Smooth muscle cell (in vitro differentiated cells): ENCODE results near the gene RBM33. TPM values are rescaled to one million over a fixed set of nuclear protein-coding genes. Genes with fewer than 3 reads are reported as not detected.
"Not testable (repeated sequence)": the region's sequence is repeated elsewhere in the genome, so short reads cannot be mapped to it uniquely, and the experiment has no call there.

ENCODE experiments used
- DNase-seq: peaks from one replicate; lab custom pipeline; 2025; ENCODE audit not compliant: unreplicated experiment; lab: John Stamatoyannopoulos, UW
- H2AFZ ChIP-seq: fragments of 200-600 bp; sonication (generic); 2 replicates; pipeline ENCODE4 v1.6.0; 2016; ENCODE audit warnings: antibody characterized with exemption, low read depth, mild to moderate bottlenecking
- H3F3A ChIP-seq: fragments of 200-600 bp; sonication (generic); 2 replicates; pipeline ENCODE4 v1.6.0; 2017; ENCODE audit warnings: antibody characterized with exemption, low read depth
- H3K27ac ChIP-seq: fragments of 200-600 bp; sonication (generic); 2 replicates; pipeline ENCODE4 v1.5.1; 2016; ENCODE audit warnings: low read depth, mild to moderate bottlenecking
- H3K27me3 ChIP-seq: fragments of 200-600 bp; sonication (generic); 2 replicates; pipeline ENCODE4 v1.6.1; 2016; ENCODE audit warnings: low read depth, mild to moderate bottlenecking
- H3K36me3 ChIP-seq: fragments of 200-600 bp; sonication (generic); 2 replicates; pipeline ENCODE4 v1.5.1; 2016; ENCODE audit warnings: low read depth
- H3K4me1 ChIP-seq: fragments of 200-600 bp; sonication (generic); 2 replicates; pipeline ENCODE4 v1.5.1; 2016; ENCODE audit warnings: low read depth
- H3K4me2 ChIP-seq: fragments of 200-600 bp; sonication (generic); 2 replicates; pipeline ENCODE4 v1.6.0; 2016; ENCODE audit warnings: mild to moderate bottlenecking
- H3K4me3 ChIP-seq: fragments of 200-600 bp; sonication (generic); 2 replicates; pipeline ENCODE4 v1.5.1; 2016; ENCODE audit warnings: mild to moderate bottlenecking
- H3K79me2 ChIP-seq: fragments of 200-600 bp; sonication (generic); 2 replicates; pipeline ENCODE4 v1.6.0; 2016; ENCODE audit warnings: low read depth, mild to moderate bottlenecking
- H3K9ac ChIP-seq: fragments of 200-600 bp; sonication (generic); 2 replicates; pipeline ENCODE4 v1.6.0; 2016; ENCODE audit warnings: low read depth
- H3K9me3 ChIP-seq: fragments of 200-600 bp; sonication (generic); replicated peaks from 2 replicates; pipeline ENCODE4 v1.5.1; 2016; ENCODE audit warnings: low read depth
- H4K20me1 ChIP-seq: fragments of 200-600 bp; sonication (generic); 2 replicates; pipeline ENCODE4 v1.6.0; 2016; ENCODE audit warnings: low read depth
- WGBS: methylation state at CpG from one replicate; pipeline ENCODE4 v1.1.7; 2016; ENCODE audit warnings: low lambda C conversion rate; 5-methylcytosine and 5-hydroxymethylcytosine counted together
- polyA plus RNA-seq: library from polyadenylated mRNA; unstranded; fragments of >200 nt; fragmentation: Nextera tagmentation; extraction: Ambion mirVana; gene quantifications from 2 replicates; pipeline ENCODE4 v1.2.1, GENCODE V29; 2016
- total RNA-seq: library from RNA; depleted of rRNA; stranded (reverse); fragments of >200 nt; gene quantifications from 2 replicates; pipeline ENCODE4 v1.2.3, GENCODE V29; 2014
- TF ChIP-seq, protein P1 (sequence below): fragments of 200-600 bp; sonication (generic); IDR thresholded peaks from 2 replicates; pipeline ENCODE4 v1.5.1; 2017; ENCODE audit warnings: borderline replicate concordance, mild to moderate bottlenecking, antibody characterized with exemption; ENCODE audit not compliant: insufficient read depth, poor library complexity, severe bottlenecking

RBM33 gene
- total and polyA plus RNA-seq, 2 experiments from 2014 or later: 22.5 to 25.3 TPM

DNA sequence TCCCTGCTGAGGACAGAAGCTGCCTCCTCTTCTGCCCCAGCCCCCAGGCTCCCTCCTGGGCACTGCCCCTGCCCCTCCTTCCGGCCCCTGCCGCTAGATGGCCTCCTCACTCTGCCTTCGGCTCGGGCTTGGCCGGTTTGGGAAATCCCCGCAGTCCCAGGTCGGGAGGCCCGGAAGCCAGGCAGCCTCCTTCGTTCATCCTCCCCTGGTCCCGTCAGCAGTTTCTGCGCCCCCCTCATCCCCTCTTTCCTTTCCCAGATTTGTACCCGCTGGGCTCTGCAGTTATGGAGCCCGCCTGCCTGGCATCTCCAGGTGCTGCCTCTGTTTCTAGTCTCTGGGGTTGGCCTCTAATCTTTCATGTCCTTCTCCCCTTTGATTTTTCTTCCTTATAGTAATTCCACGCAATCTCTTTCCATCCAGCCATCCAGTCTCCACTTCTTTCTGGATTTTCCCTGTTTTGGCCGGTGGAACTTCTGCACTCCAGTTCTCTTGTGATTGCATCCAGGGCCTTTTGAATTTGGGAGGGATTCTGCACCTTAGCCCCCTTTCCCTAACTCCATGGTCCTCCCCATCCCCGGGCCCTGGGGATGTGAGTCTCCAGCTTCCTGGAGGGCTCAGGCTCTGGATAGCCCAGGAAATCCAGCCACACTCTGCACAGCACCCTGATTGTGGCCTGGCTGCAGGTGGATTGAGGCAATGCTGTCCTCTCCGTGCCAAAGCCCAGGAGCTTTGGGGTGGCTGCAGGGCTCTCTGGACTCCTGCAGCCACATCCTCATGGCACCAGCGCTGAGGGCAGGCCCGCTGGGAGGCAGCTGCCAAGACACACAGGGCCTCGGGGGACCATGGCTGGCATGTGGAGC, 171.1 kb downstream of the RBM33 start:
- no peak overlapping the region for H3K9ac ChIP-seq

DNA sequence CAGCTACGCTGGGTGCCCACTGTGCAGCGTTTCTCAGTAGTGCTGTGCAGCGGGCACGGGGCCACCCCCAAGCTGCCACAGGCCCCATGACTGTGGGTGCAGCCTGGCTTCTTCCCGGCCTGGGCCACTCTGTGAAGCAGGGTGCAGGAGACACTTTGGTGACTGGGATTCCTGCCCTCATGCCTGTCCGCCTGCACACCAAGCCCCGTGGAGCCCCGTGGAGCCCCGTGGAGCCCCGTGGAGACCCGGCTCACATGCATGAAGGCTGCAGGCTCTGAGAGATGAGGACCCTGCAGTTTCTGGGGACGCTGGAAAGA, 171.7 kb downstream of the RBM33 start:
- no peaks in the 10 kb centered on the region for H3K9me3 ChIP-seq
- H3K27me3 ChIP-seq: peaks cover 52% of the 10 kb centered on the region
- H3K9ac ChIP-seq: no peak overlapping the region
- H3F3A ChIP-seq: no peaks in the 10 kb centered on the region
- no peak for DNase-seq
- H3K27ac ChIP-seq: no peak overlapping the region
- no peaks in the 10 kb centered on the region for H4K20me1 ChIP-seq
- TF ChIP-seq, protein P1, sequence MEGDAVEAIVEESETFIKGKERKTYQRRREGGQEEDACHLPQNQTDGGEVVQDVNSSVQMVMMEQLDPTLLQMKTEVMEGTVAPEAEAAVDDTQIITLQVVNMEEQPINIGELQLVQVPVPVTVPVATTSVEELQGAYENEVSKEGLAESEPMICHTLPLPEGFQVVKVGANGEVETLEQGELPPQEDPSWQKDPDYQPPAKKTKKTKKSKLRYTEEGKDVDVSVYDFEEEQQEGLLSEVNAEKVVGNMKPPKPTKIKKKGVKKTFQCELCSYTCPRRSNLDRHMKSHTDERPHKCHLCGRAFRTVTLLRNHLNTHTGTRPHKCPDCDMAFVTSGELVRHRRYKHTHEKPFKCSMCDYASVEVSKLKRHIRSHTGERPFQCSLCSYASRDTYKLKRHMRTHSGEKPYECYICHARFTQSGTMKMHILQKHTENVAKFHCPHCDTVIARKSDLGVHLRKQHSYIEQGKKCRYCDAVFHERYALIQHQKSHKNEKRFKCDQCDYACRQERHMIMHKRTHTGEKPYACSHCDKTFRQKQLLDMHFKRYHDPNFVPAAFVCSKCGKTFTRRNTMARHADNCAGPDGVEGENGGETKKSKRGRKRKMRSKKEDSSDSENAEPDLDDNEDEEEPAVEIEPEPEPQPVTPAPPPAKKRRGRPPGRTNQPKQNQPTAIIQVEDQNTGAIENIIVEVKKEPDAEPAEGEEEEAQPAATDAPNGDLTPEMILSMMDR: no peak
- no peaks in the 10 kb centered on the region for H3K79me2 ChIP-seq
- no peak overlapping the region for H3K4me3 ChIP-seq
- H3K36me3 ChIP-seq: no peaks in the 10 kb centered on the region
- H3K4me1 ChIP-seq: peaks cover 11% of the 10 kb centered on the region
- H2AFZ ChIP-seq: no peak overlapping the region
- 98% methylated on average over 12 of the region's 12 CpGs for WGBS
- no peak overlapping the region for H3K4me2 ChIP-seq

More for the DNA sequence above, 171.1 kb downstream of the RBM33 start:
- Histone ChIP-seq H3F3A (no peaks in the 10 kb centered on the region), H2AFZ (no peak overlapping the region), H3K79me2 (no peaks in the 10 kb centered on the region), H3K27me3 (peaks cover 55% of the 10 kb centered on the region), H3K4me1 (peaks cover 14% of the 10 kb centered on the region), H3K36me3 (no peaks in the 10 kb centered on the region), H4K20me1 (no peaks in the 10 kb centered on the region), H3K4me2 (no peak overlapping the region), H3K27ac (no peak overlapping the region), H3K4me3 (no peak overlapping the region), H3K9me3 (no peaks in the 10 kb centered on the region)
- no peak for DNase-seq
- TF ChIP-seq, protein P1: peak; percentile 71
- WGBS: 39% methylated on average over 18 of the region's 20 CpGs

DNA sequence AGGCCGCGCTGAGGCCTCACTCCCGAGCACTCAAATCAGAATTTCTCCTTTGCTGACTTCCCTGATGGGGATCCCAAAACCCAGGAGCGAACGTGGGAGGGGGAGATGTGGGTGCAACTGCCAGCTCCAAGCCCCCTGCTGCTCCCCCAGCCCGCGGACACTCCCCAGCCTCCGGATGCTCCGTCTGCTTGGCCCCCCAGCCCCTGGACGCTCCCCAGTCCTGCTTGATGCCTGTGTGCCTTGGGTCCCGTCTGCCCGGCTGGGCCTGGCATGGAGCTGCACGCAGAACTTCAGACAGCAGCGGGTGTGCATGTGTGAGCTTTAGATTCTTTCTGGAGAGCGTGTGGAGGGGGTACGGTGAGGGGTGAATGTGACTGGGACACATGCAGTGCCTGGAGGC, 172.5 kb downstream of the RBM33 start:
- no peaks in the 10 kb centered on the region for H3F3A ChIP-seq
- no peak overlapping the region for H3K4me2 ChIP-seq
- H3K9ac ChIP-seq: no peak overlapping the region
- no peaks in the 10 kb centered on the region for H3K79me2 ChIP-seq
- no peak overlapping the region for H2AFZ ChIP-seq
- H3K36me3 ChIP-seq: no peaks in the 10 kb centered on the region
- 94% methylated on average over 16 of the region's 16 CpGs for WGBS
- TF ChIP-seq, protein P1: no peak
- H3K27ac ChIP-seq: no peak overlapping the region
- H3K4me1 ChIP-seq: peaks cover 3% of the 10 kb centered on the region
- H3K27me3 ChIP-seq: peaks cover 52% of the 10 kb centered on the region
- no peak for DNase-seq
- no peak overlapping the region for H3K4me3 ChIP-seq
- H3K9me3 ChIP-seq: no peaks in the 10 kb centered on the region
- H4K20me1 ChIP-seq: no peaks in the 10 kb centered on the region

DNA sequence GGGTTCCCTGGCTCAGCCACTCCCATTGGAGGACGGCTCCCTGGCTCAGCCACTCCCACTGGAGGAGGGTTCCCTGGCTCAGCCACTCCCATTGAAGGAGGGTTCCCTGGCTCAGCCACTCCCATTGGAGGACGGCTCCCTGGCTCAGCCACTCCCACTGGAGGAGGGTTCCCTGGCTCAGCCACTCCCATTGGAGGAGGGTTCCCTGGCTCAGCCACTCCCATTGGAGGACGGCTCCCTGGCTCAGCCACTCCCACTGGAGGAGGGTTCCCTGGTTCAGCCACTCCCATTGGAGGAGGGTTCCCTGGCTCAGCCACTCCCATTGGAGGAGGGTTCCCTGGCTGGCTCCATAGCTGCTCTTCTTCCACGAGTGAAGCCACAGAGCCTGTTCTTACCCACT, 173.1 kb downstream of the RBM33 start:
- not testable (repeated sequence) for H3K4me1 ChIP-seq, H3K79me2 ChIP-seq, H4K20me1 ChIP-seq, H2AFZ ChIP-seq, H3F3A ChIP-seq, H3K36me3 ChIP-seq, DNase-seq, H3K9me3 ChIP-seq, H3K4me3 ChIP-seq, H3K9ac ChIP-seq, H3K4me2 ChIP-seq, H3K27ac ChIP-seq
- WGBS: 98% methylated on average over 3 of the region's 4 CpGs
- peaks cover 52% of the 10 kb centered on the region for H3K27me3 ChIP-seq
